RWPE2 (cell line): ENCODE data around the gene LAIR1.
"Not testable (repeated sequence)": the region's sequence is repeated elsewhere in the genome, so short reads cannot be mapped to it uniquely, and the experiment has no call there.

ENCODE experiments used
- ATAC-seq: fragments of 200-7000 bp; cut with Tn5 transposase; 3 replicates; pipeline ENCODE4 v1.9.1; 2021; ENCODE audit warnings: low read depth
- DNase-seq: peaks from one replicate; pipeline ENCODE4 v3.0.0-alpha.2; 2020; ENCODE audit warnings: low spot score
- H3K27ac ChIP-seq: fragments of 450-650 bp; 2 replicates; pipeline ENCODE4 v1.5.1; 2017; ENCODE audit warnings: mild to moderate bottlenecking; ENCODE audit not compliant: poor library complexity, severe bottlenecking
- H3K27me3 ChIP-seq: fragments of 250-450 bp; sonication (Bioruptor Pico); 2 replicates; pipeline ENCODE4 v1.5.1; 2021; ENCODE audit warnings: mild to moderate bottlenecking, moderate library complexity; ENCODE audit not compliant: insufficient read depth, poor library complexity, severe bottlenecking
- H3K36me3 ChIP-seq: fragments of 250-450 bp; sonication (Bioruptor Pico); 2 replicates; pipeline ENCODE4 v1.5.1; 2020; ENCODE audit warnings: low read depth, mild to moderate bottlenecking, moderate library complexity
- H3K4me1 ChIP-seq: fragments of 250-450 bp; sonication (Bioruptor Pico); 2 replicates; pipeline ENCODE4 v1.5.1; 2021; ENCODE audit warnings: mild to moderate bottlenecking, moderate library complexity; ENCODE audit not compliant: insufficient read depth, poor library complexity, severe bottlenecking
- H3K4me3 ChIP-seq: fragments of 250-450 bp; sonication (Bioruptor Pico); 2 replicates; pipeline ENCODE4 v1.5.1; 2021; ENCODE audit warnings: mild to moderate bottlenecking, moderate library complexity; ENCODE audit not compliant: severe bottlenecking
- H3K9me3 ChIP-seq: fragments of 250-450 bp; sonication (Bioruptor Pico); 2 replicates; pipeline ENCODE4 v1.5.1; 2021; ENCODE audit warnings: mild to moderate bottlenecking, moderate library complexity; ENCODE audit not compliant: severe bottlenecking
- TF ChIP-seq, protein P1 (sequence below): fragments of 450-650 bp; IDR thresholded peaks from one replicate; pipeline ENCODE4 v1.5.1; 2017; ENCODE audit warnings: mild to moderate bottlenecking, moderate library complexity; ENCODE audit not compliant: poor library complexity, severe bottlenecking

Gene LAIR1

DNA sequence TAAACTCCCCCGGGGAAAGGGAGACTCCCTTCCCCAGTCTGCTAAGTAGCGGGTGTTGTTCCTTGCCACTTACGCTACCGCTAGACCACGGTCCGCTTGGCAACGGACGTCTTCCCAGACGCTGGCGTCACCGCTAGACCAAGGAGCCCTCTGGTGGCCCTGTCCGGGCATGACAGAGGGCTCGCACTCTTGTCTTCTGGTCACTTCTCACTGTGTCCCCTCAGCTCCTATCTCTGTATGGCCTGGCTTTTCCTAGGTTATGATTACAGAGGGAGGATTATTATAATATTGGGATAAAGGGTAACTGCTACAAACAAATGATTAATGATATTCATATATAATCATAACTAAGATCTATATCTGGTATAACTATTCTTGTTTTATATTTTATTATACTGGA is 41.8 kb downstream of the LAIR1 start:
- H3K4me3 ChIP-seq, DNase-seq, H3K4me1 ChIP-seq, H3K36me3 ChIP-seq, H3K27me3 ChIP-seq, ATAC-seq, H3K9me3 ChIP-seq, H3K27ac ChIP-seq: not testable (repeated sequence)
- TF ChIP-seq, protein P1, sequence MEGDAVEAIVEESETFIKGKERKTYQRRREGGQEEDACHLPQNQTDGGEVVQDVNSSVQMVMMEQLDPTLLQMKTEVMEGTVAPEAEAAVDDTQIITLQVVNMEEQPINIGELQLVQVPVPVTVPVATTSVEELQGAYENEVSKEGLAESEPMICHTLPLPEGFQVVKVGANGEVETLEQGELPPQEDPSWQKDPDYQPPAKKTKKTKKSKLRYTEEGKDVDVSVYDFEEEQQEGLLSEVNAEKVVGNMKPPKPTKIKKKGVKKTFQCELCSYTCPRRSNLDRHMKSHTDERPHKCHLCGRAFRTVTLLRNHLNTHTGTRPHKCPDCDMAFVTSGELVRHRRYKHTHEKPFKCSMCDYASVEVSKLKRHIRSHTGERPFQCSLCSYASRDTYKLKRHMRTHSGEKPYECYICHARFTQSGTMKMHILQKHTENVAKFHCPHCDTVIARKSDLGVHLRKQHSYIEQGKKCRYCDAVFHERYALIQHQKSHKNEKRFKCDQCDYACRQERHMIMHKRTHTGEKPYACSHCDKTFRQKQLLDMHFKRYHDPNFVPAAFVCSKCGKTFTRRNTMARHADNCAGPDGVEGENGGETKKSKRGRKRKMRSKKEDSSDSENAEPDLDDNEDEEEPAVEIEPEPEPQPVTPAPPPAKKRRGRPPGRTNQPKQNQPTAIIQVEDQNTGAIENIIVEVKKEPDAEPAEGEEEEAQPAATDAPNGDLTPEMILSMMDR = peak; percentile 30

DNA sequence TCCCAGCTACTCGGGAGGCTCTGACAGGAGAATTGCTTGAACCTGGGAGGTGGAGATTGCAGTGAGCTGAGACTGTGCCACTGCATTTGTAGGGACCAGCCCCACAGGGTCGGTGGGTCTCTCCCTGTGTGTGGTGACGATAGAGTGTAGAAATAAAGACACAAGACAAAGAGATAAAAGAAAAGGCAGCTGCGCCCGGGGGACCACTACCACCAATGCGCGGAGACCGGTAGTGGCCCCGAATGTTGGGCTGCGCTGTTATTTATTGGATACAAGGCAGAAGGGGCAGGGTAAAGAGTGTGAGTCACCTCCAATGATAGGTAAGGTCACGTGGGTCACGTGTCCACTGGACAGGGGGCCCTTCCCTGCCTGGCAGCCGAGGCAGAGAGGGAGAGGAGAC is 42.4 kb downstream of the LAIR1 start:
- not testable (repeated sequence) for H3K4me1 ChIP-seq, H3K9me3 ChIP-seq, ATAC-seq, H3K27ac ChIP-seq, H3K36me3 ChIP-seq, H3K4me3 ChIP-seq, DNase-seq, H3K27me3 ChIP-seq

DNA sequence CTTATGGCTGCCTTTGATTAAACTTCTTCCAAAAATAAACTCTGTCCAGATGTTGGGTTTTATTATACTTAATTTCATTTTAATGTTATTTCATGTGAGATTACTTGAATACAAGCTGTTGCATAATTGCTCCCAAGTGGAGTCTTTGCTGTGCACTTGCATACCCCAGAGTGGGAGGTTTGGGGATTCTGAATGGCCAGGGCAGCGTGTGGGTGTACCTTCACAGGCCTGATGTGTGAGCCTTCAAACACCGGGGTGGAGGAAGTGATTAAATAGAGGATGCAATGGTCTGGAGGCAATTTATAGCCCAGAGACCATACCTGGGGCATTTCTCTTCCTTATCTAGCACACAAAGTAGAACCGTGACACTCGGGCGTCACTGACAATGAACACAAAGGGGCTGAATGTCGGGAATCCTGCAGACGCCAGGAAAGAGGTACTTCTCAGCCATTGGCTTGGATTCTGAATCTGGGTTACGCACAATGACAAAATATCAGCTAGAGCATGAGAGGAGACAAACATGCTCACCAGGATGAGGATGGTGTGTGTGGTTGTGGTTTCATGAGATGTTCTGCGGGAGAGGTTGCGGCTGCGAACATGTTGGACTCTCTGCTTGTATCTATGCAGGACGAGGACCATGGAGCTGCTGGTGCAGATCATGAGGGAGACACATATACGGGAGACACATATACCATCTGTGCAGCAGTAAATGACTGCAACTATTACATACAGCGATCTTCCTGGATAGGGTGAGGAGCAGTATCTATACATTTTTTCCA is 44.6 kb downstream of the LAIR1 start:
- ATAC-seq = no peak
- no peaks in the 10 kb centered on the region for H3K36me3 ChIP-seq
- DNase-seq = no peak
- H3K27ac ChIP-seq = no peak overlapping the region
- peaks cover 3% of the 10 kb centered on the region for H3K27me3 ChIP-seq
- no peak overlapping the region for H3K4me3 ChIP-seq
- TF ChIP-seq, protein P1 = no peak
- no peaks in the 10 kb centered on the region for H3K9me3 ChIP-seq
- no peaks in the 10 kb centered on the region for H3K4me1 ChIP-seq

DNA sequence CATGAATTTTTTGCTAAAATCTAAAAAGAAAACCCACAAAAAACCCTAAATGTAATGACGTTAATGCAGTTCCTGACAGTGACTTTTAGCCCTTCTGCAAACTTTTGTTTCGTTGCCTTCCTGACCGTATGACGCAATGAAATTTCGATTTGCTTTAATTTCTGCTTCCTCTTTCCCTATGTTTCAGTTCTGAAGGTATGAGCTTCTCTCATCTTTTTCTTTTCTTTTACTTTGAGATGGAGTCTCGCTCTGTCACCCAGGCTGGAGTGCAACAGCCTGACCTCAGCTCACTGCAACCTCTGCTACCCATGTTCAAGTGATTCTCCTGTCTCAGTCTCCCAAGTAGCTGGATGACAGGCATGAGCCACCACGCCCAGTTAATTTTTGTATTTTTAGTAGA is 45.7 kb downstream of the LAIR1 start:
- Histone ChIP-seq H3K36me3 (no peaks in the 10 kb centered on the region), H3K4me3 (no peak overlapping the region), H3K9me3 (no peaks in the 10 kb centered on the region), H3K27ac (no peak overlapping the region), H3K27me3 (peaks cover 10% of the 10 kb centered on the region), H3K4me1 (no peaks in the 10 kb centered on the region)
- TF ChIP-seq, protein P1 = no peak
- ATAC-seq (no peak), DNase-seq (no peak)

DNA sequence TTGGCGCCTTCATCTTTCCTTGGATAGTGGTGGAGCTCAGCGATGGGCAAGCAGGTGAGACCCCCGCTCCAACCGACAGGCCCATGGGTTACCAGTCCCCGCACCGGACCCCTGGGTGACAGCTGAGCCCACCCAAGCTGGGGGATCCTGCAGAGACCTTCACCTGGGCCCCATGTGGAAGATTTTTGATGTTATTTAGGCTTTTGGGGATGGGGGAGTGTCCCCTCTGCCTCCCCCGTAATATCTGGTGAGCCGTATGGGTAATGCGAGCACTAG is 46.8 kb downstream of the LAIR1 start:
- Histone ChIP-seq H3K4me1 (no peaks in the 10 kb centered on the region), H3K36me3 (no peaks in the 10 kb centered on the region), H3K9me3 (no peaks in the 10 kb centered on the region), H3K4me3 (no peak overlapping the region), H3K27me3 (peaks cover 7% of the 10 kb centered on the region), H3K27ac (no peak overlapping the region)
- TF ChIP-seq, protein P1 = no peak
- ATAC-seq (no peak), DNase-seq (no peak)
